Activated CD4-positive, alpha-beta T cell treated with anti-CD3 and anti-CD28 coated beads, Interleukin-2, amount 50 U/mL, for 48 hours (primary cell): ENCODE measurements around the gene PTN.
"Not testable (repeated sequence)": the region's sequence is repeated elsewhere in the genome, so short reads cannot be mapped to it uniquely, and the experiment has no call there.

Source experiments
- DNase-seq, 2 experiments: peaks; one replicate each; pipeline ENCODE4 v3.0.0-alpha.2; 2020

Gene PTN

DNA sequence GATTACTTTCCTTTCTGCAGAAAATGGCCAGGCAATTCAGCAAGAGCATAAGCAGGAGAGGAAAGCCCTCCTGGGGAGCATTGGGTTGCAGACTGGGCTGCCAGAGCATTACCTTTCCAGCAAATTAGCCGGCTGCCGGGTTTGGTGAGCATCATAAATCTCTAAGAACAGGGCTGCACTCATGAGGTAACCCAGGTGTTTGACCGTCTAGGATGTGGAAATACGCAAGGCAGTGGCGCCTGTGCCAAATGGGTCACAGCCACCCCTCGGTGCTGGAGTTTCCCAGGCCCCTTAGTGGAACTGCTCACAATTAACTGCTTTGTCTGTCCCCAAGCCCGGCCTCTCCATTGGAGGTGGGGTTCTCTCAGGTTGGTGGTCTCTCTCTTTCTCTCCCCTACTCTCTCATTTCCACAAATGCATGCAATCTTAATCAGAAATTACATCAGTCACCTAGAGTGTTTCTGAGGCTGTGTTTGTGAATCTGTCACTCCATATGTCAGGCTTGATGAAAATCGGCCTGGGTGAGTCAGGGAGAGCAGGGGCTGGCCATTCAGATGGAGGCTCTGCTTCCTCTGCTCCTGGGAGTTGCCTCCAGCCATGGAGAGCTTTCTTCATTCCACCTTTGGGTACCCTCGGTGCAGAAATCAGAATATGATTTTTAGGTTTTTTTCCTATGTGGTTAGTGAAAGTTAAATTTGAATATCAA, 26.7 kb downstream of the PTN start:
- no peak for DNase-seq

DNA sequence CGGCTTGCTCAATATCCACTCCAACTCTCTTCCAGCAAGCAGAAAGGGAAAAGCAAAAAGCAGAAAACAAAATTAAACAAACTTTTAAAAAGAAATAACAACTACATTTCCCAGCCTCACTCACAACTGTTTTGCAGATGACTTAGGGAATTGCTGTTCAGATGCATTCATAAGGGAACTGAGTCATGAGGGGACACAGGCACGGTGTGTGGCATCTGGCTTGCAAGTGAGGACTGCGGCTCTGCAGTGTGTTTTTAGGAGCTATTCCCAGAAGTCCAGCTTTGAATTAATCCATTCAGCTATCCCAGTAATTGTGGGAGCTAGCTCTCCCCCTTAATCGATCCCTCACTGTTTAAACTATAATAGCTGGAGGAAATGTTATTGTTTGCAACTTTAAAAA, 30.3 kb downstream of the PTN start:
- no peak for DNase-seq

DNA sequence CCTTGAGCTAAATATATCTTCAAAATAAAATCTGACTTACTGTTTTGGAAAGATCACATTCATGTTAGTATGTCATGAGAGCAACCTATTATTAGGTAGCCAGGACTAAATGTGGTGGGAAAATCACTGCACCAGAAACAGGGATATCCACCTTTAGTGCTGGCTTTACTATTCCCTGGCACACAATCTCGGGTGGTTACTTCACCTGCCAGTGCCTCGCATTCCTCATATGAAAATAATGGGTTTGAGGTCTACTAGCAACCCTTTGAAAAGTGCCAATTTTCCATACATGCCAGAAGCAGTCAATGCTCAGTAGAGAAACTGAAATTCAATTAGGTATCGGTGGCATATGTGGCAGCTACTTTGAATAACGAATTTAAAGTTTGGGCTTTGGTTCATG, 36.8 kb downstream of the PTN start:
- DNase-seq = no peak

DNA sequence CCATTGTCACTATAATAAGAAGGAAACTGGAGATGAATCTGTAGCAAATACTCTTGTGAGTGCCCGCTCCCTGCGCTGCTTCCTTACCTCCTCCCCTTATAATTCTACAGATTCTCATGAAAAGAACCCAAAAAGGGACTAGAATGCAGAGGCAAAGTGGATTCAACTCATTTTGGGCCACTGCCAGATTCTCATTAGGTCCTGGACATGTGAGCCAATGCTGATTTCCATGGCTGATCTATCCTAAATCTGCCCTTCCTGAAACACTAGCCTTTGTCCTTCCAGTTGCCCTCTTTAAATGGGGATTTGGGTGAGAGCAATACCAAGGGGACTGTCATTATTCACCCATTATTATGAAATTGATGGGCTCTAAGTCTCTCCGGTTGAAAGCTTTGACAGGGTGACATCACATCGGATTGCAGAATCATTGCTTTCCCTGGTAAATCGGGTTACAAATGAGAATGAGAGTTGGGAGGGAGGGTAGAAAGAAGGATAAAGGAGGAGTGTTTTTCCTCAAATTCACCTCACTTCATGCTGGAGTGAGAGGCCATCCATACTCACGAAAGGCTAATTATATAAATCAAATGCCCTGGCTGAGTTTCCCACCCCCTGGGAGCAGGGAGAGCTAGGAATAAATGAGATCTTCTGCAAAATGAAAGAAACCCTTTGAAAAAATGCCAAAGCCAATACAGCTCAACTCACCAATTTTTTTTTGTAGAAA, 37.5 kb downstream of the PTN start:
- no peak for DNase-seq

DNA sequence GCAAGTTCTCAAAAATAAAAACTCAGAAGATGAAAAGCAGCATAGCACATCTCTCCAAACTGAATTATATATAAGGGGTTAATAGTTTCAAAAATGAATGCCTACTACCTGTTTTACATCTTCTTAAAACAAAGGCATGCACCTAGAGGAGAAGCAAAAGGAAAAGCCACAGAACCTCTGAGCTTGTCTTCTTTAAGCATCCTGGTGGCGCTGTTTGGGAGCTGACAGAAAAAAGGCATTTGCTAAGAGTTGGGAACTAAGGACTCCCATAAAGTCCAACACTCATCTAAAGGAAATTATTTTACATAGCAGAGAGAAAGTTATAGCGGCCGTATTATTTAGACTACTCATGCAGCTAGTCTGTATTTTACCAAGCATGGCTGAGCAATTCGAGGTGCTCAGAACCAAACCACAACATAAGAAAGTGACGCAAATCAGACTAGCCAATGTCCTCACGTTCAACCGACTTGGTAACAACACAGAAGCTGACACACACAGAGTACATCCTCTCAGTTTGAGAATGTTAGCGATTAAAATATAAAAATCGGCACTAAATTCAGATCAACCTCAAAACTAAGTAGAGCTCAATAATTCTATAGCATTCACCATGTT, 38.8 kb downstream of the PTN start:
- no peak for DNase-seq

DNA sequence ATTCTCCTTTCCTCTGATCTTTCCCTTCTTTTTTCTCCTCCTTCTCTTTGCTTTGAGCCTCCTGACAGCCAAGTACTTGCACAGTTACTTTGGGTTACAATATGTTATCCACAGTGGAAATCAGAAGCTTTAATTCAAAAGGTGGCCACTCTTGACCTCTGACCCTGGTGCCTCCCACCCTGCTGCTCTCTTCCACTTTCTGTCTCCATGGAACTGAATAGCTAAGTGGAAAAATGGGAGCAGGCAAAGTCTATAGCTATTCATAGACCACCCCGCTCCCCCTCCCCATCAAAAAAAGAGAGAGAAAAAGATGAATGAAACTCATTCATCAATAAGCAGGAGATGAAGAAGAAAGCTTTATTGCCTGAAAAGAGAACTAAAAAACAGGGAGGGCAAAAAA, 39.4 kb downstream of the PTN start:
- DNase-seq = no peak

DNA sequence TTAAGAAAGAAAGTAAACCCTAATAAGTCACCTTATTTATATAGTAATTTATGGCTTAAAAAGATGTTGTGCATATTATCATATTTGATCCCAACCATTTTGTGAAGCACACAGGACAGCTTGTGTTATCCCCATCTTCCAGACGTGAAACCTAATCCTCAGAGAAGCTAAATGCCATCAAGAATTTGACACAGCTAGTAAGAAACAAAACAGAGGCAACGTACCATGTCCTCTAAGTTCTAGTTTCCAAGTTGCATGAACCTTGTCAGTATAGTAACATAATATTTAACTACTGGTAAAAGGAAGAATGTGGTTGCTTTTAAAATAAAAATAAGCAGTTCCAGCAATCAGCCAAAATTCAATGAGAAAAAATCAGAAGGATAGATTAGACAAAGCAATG, 41.5 kb downstream of the PTN start:
- DNase-seq = no peak

DNA sequence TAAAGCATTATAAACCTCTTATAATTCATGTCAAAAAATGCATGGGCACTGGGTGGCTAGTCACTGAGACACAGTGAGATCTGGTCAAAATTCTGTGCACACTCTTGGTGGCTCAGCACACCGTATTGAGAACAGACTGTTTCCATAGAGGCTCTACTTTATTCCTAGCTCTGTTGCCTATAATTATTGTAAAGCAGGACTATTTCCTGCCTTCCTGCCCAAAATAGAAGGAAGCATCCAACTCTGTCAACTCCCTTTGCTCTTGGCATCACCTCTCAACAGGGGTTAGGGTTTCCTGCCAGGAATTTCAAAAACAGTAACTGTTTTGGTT, 45.1 kb downstream of the PTN start:
- DNase-seq = no peak

DNA sequence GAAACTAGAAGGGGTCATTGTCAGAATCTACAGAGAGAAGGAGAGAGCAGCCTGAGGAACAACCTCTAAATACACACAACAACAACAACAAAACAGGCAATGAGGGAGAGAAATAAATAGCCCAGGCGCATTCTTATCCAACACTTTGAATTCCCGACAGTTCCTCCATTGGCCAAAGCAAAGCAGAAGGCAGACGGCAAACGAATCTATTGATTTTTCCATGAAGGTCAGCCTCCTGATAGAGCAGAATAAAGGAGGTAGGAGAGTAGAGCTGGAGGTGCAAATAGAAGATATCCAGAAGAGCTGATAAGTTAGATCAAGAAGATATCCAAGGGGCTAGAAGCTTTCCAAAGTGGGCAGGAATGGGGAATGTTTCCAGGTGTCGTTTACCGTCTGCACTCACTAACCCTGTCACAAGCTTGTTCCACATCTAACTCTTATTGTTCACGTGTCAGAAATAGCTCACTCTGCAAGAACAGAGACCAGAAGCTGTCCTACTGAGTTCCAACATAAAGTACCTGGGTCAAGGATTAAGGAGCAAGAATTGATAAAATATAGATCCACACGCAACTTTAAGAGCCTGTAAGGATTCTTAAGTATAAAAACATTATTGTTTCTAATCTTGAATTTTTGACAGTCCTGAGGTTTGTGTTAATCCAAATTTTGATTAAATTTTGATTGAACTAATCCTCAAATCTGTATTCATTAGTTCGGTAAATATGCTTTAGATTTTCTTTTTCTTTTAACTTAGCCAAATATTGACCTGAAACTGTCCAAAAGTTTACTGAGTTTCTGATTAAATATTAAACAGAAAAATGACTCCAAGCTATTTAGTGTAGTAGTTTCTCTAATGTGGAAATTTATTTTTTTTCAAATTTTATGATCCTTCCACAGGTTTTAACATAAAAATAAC, 45.7 kb downstream of the PTN start:
- no peak for DNase-seq

DNA sequence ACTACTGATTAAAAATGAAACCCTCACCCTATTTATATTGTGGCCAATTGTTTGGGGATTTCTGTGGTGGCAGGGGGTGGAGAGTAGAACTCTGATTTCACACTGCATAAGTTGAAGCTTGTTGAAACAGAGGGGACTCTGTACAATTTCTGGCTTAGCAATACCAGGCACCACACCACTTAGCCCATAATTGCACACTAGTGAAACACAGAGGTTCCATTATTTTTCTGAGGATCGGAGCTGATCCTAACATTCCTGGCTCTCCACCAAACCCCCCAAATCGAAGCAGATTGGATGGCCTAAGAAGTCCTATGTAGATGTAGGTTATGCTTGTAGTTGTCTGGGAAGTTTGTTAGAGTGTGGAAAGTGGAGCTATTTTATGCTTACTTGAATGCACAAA, 47.0 kb downstream of the PTN start:
- no peak for DNase-seq

DNA sequence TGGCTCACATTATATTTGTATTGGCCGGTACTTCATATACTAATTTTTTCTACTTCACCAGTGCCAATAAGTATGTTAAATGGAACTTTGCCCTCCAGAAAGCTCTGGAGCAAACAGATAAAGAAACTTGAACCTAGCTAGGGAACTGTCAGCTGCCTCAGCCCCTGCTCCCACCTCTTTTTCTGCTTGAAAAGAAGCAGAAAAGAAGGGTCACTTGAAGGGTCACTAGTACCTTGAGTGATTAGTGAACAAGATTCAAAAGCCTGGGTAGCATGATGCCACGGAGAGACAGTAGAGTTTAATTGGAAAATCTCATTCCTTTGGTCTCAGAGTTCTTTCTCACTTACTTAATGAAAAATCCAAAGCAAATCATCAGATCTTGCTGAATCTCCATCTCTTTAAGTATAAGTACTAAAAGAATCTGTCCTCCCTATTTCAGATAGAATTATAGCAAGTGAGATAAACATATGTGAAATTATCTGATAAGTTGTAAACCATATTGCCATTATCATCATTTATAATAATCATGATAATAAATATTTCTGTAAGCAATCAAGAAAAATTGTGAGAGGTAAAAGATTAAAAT, 47.7 kb downstream of the PTN start:
- no peak for DNase-seq

DNA sequence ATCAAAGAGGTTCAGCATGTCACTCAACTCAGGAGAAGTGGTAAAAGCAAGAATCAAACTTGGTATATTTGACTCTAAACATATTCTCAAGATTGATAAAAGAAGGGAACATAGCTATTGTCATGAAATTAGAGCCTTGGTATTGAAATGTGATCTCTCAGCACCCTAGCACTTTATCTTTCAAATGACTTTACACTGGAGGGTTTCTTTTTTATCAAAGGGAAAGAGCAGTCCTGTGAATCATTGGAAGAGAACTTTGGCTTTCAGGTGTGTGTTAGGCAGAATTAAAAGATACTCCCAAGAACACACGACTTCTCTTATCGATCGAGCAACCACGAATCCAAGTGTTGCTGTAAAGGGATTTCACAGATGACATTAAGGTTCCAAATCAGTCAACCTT, 54.4 kb downstream of the PTN start:
- DNase-seq = no peak

DNA sequence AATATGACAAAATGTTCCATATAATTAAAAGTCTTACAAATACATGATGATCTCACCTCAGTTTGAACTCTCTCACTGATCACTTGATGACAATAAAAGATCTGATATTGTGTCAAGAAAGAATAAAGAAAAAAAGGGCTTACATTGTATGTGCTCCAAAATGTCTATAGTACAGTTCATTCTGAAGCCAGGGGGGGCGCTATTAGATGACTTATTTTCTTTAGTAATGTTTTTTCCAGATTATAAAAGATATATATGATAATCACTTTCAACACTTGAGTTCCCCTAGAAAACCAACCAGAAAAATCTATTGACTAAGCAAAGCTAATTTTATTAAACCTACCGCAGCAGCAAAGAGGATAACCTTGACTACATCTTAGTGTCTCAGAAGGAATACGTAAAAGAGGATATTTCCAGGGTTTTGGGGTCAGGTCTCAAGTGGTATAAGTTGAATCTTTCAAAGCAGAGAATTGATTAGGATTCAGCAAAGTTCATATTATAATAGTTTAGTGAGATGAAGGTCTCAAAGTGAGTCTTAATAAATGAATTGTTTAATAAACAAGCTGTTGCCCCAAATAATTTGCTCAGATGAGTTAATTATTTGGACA, 55.8 kb downstream of the PTN start:
- no peak for DNase-seq

DNA sequence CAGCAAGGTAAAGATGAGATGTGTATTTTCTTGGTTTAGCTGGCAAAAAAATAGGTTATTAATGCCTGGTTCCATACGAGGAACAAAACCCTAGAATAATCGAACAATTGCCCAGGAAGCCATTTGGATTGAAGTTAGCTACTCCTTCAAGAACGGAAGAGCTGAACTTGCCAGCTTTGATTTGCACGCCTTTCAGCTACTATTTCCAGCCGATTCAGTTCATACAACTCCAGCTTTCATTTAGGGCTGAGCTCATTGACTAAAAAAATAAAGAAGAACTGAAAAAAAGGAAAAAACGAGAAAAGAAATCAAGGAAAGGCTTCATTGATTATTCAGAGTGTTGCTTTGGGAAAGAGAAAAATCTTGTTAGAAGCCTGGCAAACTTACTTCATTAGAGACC, 60.4 kb downstream of the PTN start:
- DNase-seq = no peak

DNA sequence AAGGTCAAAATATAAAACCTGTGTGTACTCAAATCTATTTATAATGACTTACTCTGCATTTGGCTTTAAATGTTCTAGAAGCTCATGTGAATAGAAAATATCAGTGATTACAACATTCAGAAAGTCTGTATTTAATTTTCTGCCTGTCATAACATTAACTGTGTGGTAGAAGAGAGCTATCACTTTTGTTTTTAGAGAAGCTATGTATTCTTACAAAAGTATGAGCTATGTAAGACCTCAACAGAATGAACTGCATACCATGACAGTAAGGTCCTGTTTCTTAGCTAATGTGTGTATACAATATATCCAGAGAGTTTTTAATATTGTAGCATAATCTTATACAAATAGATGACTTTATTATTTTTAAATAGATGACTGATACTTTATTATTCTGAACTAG, 61.5 kb downstream of the PTN start:
- DNase-seq = no peak

DNA sequence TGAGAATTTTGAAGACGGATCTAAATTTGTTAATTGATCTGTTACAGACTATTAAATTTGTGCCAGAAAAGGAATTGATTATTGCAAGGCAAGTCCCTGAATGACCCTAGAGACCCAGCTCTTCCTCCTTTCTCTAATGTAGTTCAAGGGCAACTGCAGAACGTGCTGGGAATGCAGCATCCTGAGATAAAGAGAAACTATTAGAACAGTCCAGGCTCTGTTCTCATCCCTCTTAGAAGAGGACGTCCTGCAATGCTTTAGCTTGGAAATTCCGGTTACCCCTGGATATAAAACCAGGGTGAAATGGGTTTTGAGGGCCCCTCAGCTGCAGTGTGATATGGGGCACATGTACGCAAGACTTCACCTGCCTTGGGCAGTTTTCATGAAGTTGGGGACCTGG, 67.3 kb downstream of the PTN start:
- no peak for DNase-seq

DNA sequence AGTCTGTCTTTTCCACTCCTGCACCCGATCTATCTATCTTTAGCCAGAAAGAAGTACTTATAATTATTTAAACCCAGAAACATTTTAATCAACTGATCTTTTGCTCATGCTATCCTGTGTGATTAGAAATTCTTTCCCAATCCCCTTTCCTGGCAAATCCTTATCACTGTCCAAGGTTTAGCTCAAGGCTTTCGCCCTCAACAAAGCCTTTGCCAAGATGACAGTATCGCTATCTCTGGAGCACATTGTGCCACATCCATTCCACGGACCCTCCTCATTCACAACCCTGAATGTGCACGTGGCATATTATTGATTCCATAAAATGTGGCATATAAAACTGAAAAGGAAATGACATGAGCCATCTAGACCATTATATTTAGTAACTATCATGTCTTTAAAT, 71.3 kb downstream of the PTN start:
- no peak for DNase-seq

DNA sequence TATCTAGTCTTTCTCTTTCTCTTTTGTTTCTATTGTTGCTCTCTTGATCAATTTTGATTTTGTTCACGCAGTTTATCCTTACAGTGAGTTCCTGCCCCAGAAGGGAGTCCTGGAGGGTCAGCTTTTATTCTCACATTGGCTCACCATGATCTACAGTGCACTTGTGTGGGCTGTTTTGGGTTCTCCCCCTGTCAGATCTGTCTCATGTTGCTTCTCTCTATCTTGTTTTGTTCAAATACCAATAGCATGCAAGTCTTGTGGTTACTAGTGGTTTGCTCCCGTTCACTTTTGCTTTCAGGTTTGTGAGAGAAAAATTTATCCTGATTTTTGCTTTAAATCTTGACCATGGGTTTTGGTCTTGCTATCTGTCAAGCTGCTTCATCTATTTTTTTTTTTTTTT, 74.3 kb downstream of the PTN start:
- no peak for DNase-seq

DNA sequence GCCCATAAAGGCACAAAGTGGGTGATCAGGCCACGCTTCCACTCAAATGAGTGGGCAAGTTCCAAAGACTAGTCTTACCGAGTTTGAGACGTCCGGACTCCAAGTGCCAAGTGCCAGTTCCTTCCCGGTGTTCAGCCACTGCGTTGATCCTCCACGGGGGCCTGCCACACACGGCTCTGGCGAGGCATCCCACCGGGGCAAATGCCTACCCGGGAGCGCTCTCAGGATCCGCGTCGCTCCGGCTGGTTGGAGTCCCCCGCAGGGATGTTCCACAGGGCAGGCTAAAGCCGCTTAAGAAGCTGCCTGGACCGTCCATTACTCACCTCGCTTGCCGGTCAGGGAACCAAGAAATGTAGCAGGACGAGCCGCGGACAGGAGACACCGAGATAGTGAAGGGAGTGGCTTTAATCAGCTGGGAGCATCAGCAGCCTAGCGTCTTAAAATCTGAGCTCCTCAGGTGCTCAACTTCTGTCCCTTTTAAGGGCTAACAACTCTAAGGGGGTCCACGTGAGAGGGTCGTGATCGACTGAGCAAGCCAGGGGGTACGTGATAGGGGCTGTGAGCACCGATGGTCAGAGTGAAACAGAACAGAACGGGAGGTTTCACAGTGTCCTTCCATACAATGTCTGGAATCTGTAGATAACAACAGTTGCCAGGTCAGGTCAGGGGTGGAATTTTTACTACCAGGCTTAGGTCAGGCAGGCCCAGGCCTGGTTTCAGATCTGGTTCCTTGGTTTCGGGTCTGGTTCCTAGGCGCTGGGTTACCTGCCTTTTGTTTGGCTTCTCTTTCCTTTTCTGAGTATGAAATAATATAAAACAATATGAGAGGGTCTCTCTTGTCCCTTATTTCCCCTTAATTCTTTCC, 75.3 kb downstream of the PTN start:
- not testable (repeated sequence) for DNase-seq

DNA sequence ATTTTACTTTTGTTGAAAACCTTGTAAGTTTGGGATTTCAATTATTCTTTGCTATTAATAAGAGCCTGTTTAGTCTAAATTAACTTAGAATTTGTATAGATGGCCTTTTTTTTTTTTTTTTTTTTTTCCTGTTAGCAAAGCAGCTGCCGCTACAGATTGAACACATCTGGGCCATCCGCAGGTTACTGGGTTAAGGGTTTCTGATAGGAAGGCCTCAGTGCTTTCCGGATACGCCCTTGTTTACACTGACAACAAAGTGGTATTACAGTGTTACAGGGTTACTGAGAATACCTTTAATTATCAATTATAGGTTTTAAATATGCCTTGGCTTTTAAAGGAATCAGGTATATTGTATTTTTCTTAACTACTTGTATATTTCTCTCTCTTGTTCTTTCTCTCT, 76.8 kb downstream of the PTN start:
- no peak for DNase-seq

DNA sequence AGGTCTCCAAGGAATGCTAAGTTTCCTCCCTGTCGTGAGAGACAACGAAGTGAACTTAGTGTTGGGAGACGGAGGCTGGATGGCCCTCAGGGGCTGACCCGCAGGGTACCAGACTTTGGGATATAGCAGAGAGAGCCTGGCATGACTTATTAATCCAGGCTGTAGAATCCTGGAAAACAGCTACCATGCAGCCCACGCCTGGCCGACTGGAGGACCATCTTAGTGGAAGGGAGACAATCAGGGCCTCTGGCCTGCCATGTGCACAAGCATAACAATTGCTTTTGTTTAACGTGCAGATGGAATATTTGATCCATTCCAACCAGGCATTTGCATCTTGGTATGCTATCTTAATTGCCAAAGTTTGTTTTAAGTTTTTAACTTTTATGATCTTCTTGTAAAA, 78.1 kb downstream of the PTN start:
- DNase-seq = not testable (repeated sequence)

DNA sequence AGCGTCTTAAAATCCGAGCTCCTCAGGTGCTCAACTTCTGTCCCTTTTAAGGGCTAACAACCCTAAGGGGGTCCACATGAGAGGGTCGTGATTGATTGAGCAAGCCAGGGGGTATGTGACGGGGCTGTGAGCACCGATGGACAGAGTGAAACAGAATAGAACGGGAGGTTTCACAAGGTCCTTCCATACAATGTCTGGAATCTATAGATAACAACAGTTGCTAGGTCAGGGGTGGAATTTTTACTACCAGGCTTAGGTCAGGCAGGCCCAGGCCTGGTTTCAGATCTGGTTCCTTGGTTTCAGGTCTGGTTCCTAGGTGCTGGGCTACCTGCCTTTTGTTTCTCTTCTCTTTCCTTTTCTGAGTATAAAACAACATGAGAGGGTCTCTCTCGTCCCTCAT, 80.9 kb downstream of the PTN start:
- no peak for DNase-seq
